Spinal cord (tissue), 10 donors: ENCODE data around the gene CDK18. TPM values are rescaled to one million over a fixed set of nuclear protein-coding genes. Genes with fewer than 3 reads are reported as not detected.

Experiments used
- DNase-seq, 6 donors: peaks; one replicate each; pipeline versions ENCODE4 v3.0.0 to v3.0.0-alpha.2; 2013 to 2015; ENCODE audit warnings: low spot score in 6 of 6, low read depth in 4 of 6
- H3K27ac ChIP-seq: one replicate; pipeline ENCODE4 v1.5.1; 2013; ENCODE audit warnings: low read depth, low read length, control low read depth
- H3K27me3 ChIP-seq: one replicate; pipeline ENCODE4 v1.6.1; 2013; ENCODE audit warnings: low read length; ENCODE audit not compliant: control insufficient read depth, insufficient read depth
- H3K36me3 ChIP-seq: one replicate; pipeline ENCODE4 v1.6.1; 2013; ENCODE audit warnings: low read length; ENCODE audit not compliant: control insufficient read depth, insufficient read depth
- H3K4me1 ChIP-seq: one replicate; pipeline ENCODE4 v1.6.1; 2013; ENCODE audit warnings: low read length; ENCODE audit not compliant: control insufficient read depth, insufficient read depth
- H3K4me3 ChIP-seq: one replicate; pipeline ENCODE4 v1.5.1; 2013; ENCODE audit warnings: low read depth, low read length, control low read depth
- H3K9me3 ChIP-seq: one replicate; pipeline ENCODE4 v1.6.1; 2013; ENCODE audit warnings: low read length; ENCODE audit not compliant: control insufficient read depth, insufficient read depth
- WGBS: methylation state at CpG from one replicate; pipeline ENCODE4 v1.1.5; 2013; ENCODE audit warnings: missing lambda C conversion rate; ENCODE audit not compliant: insufficient coverage; 5-methylcytosine and 5-hydroxymethylcytosine counted together
- polyA plus RNA-seq, 2 donors: library from polyadenylated mRNA; unstranded; fragments of 120-200 nt; gene quantifications; one replicate each; pipeline ENCODE4 v1.2.1, GENCODE V29; 2013; ENCODE audit not compliant: insufficient read length in 2 of 2
- total RNA-seq, 2 donors: library from RNA; depleted of rRNA in 1 of 2; stranded (reverse); fragments of 120-200 nt in 1 of 2; fragments of >200 nt in 1 of 2; gene quantifications; one replicate each; pipeline versions ENCODE4 v1.2.3 to v1.2.4, GENCODE V29; 2013 to 2014
- donor health status: healthy.

The CDK18 gene
- total and polyA plus RNA-seq, 4 donors: 11.6 to 139 (median 66.2) TPM

- no peak overlapping the region for H3K4me3 ChIP-seq
- DNase-seq: no peak
- H3K27me3 ChIP-seq: no peaks in the 10 kb centered on the region
- 88% methylated on average over 6 of the region's 6 CpGs for WGBS
- no peaks in the 10 kb centered on the region for H3K36me3 ChIP-seq
- H3K9me3 ChIP-seq: no peaks in the 10 kb centered on the region
- H3K27ac ChIP-seq: no peak overlapping the region
- peaks cover 13% of the 10 kb centered on the region for H3K4me1 ChIP-seq
Measured at GRCh38 chr1:205541161-205541886, 36.9 kb downstream of the CDK18 start.

DNA sequence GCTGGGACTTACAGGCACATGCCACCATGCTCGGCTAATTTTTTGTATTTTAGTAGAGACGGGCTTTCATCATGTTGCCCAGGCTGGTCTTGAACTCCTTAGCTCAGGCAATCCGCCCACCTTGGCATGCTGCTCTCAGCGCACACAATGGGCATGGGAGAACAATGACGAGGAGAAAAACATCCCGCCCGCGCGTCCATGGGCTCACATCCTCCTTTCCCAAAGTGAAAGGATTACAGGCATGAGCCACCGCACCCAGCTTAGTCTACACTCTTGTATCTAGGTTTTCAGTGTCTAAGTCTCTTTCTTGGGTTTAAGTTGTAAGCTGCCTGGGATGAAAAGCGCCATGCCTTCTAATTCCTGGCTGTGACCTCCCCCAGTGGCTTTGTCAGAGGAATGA, 37.9 kb downstream of the CDK18 start:
- WGBS: 65% methylated on average over 4 of the region's 11 CpGs
- Histone ChIP-seq H3K36me3 (no peaks in the 10 kb centered on the region), H3K27me3 (no peaks in the 10 kb centered on the region), H3K27ac (no peak overlapping the region), H3K4me3 (no peak overlapping the region), H3K4me1 (peaks cover 13% of the 10 kb centered on the region), H3K9me3 (no peaks in the 10 kb centered on the region)
- DNase-seq: peak in 1 of 6 donors; percentile 3

DNA sequence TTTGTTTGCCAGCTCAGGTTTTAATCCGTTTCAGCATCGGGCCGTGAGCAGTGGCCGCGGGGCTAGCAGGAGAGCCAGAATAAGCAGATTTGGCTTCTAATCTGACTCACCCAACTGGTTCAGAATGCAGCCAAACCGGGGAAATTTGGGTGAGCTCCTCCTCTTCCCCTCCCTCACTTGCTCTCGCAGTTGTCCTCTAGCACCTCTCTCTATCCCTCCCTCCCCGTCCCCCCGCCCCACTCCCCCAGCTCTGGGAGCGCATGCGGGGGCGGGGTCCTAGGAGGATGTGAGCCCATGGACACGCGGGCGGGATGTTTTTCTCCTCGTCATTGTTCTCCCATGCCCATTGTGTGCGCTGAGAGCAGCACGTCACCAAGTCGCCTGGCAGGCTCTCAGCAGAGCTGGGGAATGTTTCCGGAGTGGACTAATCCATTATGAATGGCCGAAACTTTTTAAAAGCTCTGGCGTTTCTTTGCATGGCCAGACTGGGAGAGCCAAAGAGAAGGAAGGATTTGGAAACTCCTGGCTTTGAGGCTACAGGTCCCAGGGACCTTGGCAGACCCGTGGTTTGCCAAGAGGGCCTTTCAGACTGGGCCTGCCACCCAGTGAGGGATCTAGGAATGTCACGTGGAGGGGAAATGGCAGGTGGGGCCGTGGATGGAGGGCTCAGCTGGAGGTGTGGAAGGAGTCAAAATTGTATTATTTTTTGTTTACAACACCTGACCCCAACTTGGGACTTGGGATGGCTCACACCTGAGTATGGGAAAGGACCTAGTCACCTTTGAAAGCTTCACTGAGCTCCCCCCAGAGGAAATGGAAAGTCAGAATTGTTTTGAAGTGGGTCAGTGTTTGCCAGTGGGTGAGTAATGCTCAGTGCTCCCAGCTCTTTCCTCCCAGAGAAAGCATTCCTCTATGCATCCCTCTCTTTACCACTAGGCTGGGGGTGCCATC, 39.2 kb downstream of the CDK18 start:
- H3K4me1 ChIP-seq: peaks cover 16% of the 10 kb centered on the region
- H3K9me3 ChIP-seq: no peaks in the 10 kb centered on the region
- H3K27me3 ChIP-seq: no peaks in the 10 kb centered on the region
- H3K4me3 ChIP-seq: peak overlapping the region; percentile 6
- peak in 4 of 6 donors; percentile 51 to 89 (median 70) for DNase-seq
- H3K27ac ChIP-seq: peak overlapping the region; percentile 17
- WGBS: 1% methylated on average over 18 of the region's 25 CpGs
- H3K36me3 ChIP-seq: no peaks in the 10 kb centered on the region

GRCh38 chr1:205545001-205545919, 40.8 kb downstream of the CDK18 start:
- no peaks in the 10 kb centered on the region for H3K27me3 ChIP-seq
- no peak for DNase-seq

DNA sequence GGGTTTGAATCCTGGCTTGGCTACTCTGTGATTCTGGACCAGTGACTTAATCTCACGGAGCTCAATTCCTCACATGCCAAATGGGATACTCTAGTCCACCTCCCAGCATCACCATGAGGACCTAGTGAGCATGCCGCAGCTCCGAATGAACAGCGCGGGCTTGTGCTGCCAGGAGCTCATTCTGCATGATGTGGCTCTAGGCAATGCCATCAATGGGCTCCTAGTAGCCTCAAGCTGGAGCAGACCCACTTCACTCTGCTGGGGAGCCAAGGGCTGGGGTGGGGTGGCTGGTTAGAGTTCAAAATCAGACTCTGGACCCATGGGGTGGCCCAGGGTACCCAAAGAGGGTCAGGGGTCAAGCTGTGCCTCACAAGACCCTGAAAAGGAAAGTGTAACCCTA, 41.5 kb downstream of the CDK18 start:
- no peaks in the 10 kb centered on the region for H3K36me3 ChIP-seq
- peaks cover 16% of the 10 kb centered on the region for H3K4me1 ChIP-seq
- no peak overlapping the region for H3K4me3 ChIP-seq
- H3K9me3 ChIP-seq: no peaks in the 10 kb centered on the region
- DNase-seq: peak in 1 of 6 donors; percentile 1
- 94% methylated on average over 5 of the region's 5 CpGs for WGBS
- no peak overlapping the region for H3K27ac ChIP-seq
- H3K27me3 ChIP-seq: no peaks in the 10 kb centered on the region

More at GRCh38 chr1:205545001-205545919, 40.8 kb downstream of the CDK18 start:
- Histone ChIP-seq H3K36me3 (no peaks in the 10 kb centered on the region), H3K4me3 (no peak overlapping the region), H3K27ac (no peak overlapping the region), H3K9me3 (no peaks in the 10 kb centered on the region), H3K4me1 (peaks cover 16% of the 10 kb centered on the region)
- 88% methylated on average over 11 of the region's 19 CpGs for WGBS

GRCh38 chr1:205546541-205546940, 42.1 kb downstream of the CDK18 start:
- Histone ChIP-seq H3K9me3 (no peaks in the 10 kb centered on the region), H3K36me3 (no peaks in the 10 kb centered on the region), H3K4me3 (no peak overlapping the region), H3K27ac (no peak overlapping the region), H3K27me3 (no peaks in the 10 kb centered on the region), H3K4me1 (peaks cover 16% of the 10 kb centered on the region)
- DNase-seq: no peak
- no CpG with 5 or more reads among the region's 1 CpG for WGBS

DNA sequence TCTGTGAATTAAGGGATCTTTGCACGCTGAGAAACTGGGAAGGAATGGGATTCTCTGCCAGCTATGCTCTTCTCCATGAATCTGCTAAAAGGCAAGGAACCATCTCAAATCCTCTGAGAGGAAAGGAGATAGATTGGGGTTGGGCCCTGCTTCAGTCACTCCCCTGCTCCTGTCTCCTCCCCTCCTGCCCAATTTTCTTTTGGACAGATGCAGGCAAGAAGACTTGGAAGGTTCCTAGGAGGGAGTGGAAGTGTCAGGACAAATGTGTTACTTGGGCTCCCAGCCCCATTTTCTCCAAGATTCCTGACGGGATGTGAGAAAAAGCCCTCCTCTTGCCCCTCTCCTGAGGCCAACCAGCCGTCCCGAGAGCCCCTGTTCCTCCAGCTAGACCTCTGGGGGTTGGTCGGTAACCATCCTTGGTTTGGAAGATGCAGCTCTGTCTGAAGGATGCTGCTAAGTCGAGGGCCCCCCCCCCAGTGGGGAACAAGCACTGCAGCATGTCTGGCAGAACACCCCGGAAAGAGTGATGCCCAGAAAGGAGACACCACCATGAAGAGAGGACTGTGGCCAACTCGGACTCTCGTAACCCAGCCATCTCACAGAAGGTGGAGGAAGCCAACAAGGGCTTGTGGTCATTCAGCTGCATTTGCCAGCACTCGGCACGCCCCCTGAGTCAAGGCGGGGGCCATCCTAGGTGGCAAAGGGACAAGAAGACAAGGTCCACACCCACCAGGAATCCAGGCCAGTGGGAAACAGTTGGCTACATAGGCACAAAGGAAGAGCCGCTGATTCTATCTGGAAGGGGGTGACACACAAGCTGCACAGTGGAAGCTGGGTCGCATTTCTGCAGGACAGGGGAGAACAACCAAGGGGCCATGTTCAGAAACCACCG, 43.7 kb downstream of the CDK18 start:
- WGBS: 67% methylated on average over 11 of the region's 15 CpGs
- peak in 1 of 6 donors; percentile 66 for DNase-seq
- no peaks in the 10 kb centered on the region for H3K27me3 ChIP-seq

GRCh38 chr1:205554026-205554811, 49.8 kb downstream of the CDK18 start:
- H3K4me3 ChIP-seq: no peak overlapping the region
- peak in 1 of 6 donors; percentile 68 for DNase-seq
- no peaks in the 10 kb centered on the region for H3K36me3 ChIP-seq
- H3K27me3 ChIP-seq: no peaks in the 10 kb centered on the region
- H3K9me3 ChIP-seq: no peaks in the 10 kb centered on the region
- no peaks in the 10 kb centered on the region for H3K4me1 ChIP-seq
- no CpG with 5 or more reads among the region's 3 CpGs for WGBS
- H3K27ac ChIP-seq: no peak overlapping the region

More for the DNA sequence above, 43.7 kb downstream of the CDK18 start:
- Histone ChIP-seq H3K27ac (no peak overlapping the region), H3K9me3 (no peaks in the 10 kb centered on the region), H3K4me1 (peaks cover 15% of the 10 kb centered on the region), H3K4me3 (no peak overlapping the region), H3K36me3 (no peaks in the 10 kb centered on the region)
